ENCODE results near the gene CDC16. TPM values are rescaled to one million over a fixed set of nuclear protein-coding genes. Genes with fewer than 3 reads are reported as not detected.

The CDC16 gene
- total and polyA plus RNA-seq, 3 experiments from 2014 or later: 22.1 to 79.5 (median 74.7) TPM

DNA sequence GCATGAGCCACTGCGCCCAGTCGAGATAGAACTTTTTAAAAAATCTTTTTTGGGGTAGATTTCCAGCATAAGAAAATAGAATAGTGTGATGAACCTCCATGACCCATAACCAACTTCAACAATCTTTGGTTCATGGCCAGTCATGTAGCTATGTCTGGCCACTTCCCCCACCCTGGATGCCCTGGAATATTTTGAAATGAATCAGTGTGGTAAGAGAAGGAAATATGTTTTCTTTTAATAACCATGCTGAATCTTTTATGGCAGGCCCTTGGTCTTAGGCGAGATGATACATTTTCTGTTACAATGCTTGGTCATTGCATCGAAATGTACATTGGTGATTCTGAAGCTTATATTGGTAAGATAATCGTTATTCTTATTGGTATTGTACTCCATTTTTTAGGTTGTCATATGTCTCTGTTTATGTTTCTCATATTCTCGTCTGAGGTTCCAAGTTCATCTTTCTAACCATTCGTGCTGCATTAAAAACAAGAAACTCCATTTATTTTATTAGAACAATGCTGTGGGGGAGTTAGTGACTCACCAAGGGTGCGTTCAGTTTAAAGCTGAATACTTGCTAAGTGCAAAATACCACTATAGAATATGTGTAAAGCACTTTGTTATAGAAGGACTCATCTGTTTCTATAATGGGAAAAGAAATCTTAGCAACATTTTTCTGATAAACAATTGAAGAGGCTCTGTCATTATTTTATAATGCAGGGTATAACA lies 30.4 kb downstream of the CDC16 start:
- Mint-ChIP-seq H3K27me3 (no peaks in the 10 kb centered on the region), H3K9me3 (peaks cover 0 to 4% (median 0%) of the 10 kb centered on the region in 5 donors), H3K27ac (peak overlapping the region in 4 of 8 donors; percentile 3 to 88 (median 56)), H3K4me3 (peak overlapping the region in 3 of 7 donors; percentile 5 to 89 (median 41)), H3K36me3 (peaks cover 22 to 78% (median 36%) of the 10 kb centered on the region in 3 donors), H3K4me1 (peaks cover 76 to 85% (median 79%) of the 10 kb centered on the region in 3 donors)
- H3K4me1 ChIP-seq (ENCODE audit: insufficient read depth, low read length): peaks cover 48% of the 10 kb centered on the region
- no peak overlapping the region for H3K4me3 ChIP-seq (ENCODE audit: low read length)
- ChIA-PET CTCF (no interaction called here), POLR2A (no interaction called here)
- no peak for DNase-seq
- H3K27ac ChIP-seq (ENCODE audit: low read depth, low read length): no peak overlapping the region
- peaks cover 41% of the 10 kb centered on the region for H3K36me3 ChIP-seq (ENCODE audit: insufficient read depth, low read length)
- no peaks in the 10 kb centered on the region for H3K27me3 ChIP-seq (ENCODE audit: insufficient read depth, low read length, poor library complexity, severe bottlenecking)
- no peaks in the 10 kb centered on the region for H3K9me3 ChIP-seq (ENCODE audit: low read length)

DNA sequence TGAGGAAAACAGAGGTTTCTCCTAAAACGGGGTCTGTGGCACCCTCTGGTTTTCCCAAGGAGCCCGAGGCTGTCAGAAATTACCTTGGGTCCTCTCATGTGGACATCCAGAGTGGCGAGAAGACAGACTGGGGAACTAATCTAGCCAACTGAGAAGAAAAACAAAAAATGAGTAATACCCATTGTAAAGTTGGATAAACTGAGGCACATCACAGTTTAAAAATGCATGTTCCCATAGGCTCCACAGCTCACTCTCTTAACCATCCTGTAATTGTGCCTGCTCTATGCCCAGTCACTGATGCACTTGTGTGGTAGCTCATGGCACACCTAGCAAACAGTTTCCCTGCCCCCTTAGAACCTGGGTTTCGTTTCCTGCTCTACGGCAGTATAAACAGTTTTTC lies 31.5 kb downstream of the CDC16 start:
- H3K4me3 Mint-ChIP-seq: peak overlapping the region in 5 of 7 donors; percentile 44 to 89 (median 67)
- POLR2A ChIA-PET: interaction anchor here (0.6 to 0.7 kb wide), 2 partner anchors 13 to 31 kb away, joined by 3 read pairs; no protein-coding TSS in a partner anchor
- no peak for DNase-seq
- no peaks in the 10 kb centered on the region for H3K27me3 Mint-ChIP-seq
- Histone ChIP-seq H3K4me3 (ENCODE audit: low read length) (no peak overlapping the region), H3K36me3 (ENCODE audit: insufficient read depth, low read length) (peaks cover 30% of the 10 kb centered on the region), H3K27me3 (ENCODE audit: insufficient read depth, low read length, poor library complexity, severe bottlenecking) (no peaks in the 10 kb centered on the region), H3K4me1 (ENCODE audit: insufficient read depth, low read length) (peaks cover 44% of the 10 kb centered on the region), H3K27ac (ENCODE audit: low read depth, low read length) (no peak overlapping the region), H3K9me3 (ENCODE audit: low read length) (no peaks in the 10 kb centered on the region)
- peaks cover 0 to 4% (median 0%) of the 10 kb centered on the region in 5 donors for H3K9me3 Mint-ChIP-seq
- peak overlapping the region in 4 of 8 donors; percentile 3 to 43 (median 22) for H3K27ac Mint-ChIP-seq
- CTCF ChIA-PET: no interaction called here
- peaks cover 18 to 75% (median 35%) of the 10 kb centered on the region in 3 donors for H3K36me3 Mint-ChIP-seq
- H3K4me1 Mint-ChIP-seq: peaks cover 66 to 73% (median 71%) of the 10 kb centered on the region in 3 donors

DNA sequence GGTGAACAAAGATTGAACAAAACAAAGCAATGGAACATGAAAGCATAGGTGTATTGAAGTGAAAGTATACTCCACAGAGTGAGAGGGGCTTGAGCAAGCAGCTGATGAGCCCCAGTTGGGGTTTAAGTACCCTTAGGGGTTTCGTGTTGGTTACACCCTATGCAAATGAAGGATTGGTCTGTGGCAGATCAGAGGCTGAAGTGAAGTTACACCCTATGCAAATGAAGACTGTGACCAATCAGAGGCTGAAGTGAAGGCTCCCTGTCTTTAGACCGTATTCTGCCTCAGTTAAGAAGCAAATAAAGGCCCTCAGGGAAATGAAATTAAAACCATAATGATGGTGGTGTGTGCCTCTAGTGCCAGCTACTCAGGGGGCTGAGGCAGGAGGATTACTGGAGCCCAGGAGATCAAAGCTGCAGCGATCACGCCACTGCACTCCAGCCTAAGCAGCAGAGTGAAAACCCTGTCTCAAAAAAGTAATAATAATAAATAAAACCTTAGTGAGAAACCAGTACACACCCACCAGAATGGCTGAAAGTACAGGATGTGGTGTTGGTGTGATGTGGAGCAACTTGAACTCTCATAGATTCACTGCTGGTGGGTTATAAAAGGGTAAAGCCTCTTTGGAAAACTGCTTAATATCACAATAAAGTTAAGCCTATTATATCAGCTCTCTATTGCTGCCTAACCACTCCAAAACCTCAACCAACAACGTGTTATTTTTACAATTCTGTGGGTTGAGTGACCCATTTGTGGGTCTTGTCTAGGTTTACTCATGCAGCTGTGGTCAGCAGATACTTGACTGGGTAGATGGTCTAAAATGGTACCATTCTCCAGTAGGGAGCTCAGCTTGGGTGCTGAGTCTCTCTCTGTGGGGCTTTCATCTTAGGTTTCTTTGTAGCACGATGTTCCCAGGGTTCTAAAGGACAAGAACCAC lies 33.9 kb downstream of the CDC16 start:
- H3K36me3 ChIP-seq (ENCODE audit: insufficient read depth, low read length): peaks cover 26% of the 10 kb centered on the region
- H3K4me1 ChIP-seq (ENCODE audit: insufficient read depth, low read length): peaks cover 23% of the 10 kb centered on the region
- Mint-ChIP-seq H3K36me3 (peaks cover 24 to 73% (median 48%) of the 10 kb centered on the region in 3 donors), H3K4me1 (peaks cover 42 to 49% (median 47%) of the 10 kb centered on the region in 3 donors), H3K27me3 (no peaks in the 10 kb centered on the region), H3K4me3 (peak overlapping the region; percentile 25 to 89 (median 77)), H3K9me3 (peaks cover 0 to 4% (median 0%) of the 10 kb centered on the region in 5 donors), H3K27ac (peak overlapping the region; percentile 28 to 91 (median 70))
- no peaks in the 10 kb centered on the region for H3K9me3 ChIP-seq (ENCODE audit: low read length)
- ChIA-PET POLR2A (interaction anchor here (1.2 kb wide), 1 partner anchor 13 kb away, joined by 3 read pairs; the partner anchor contains the start of gene UPF3A), CTCF (interaction anchor here (0.7 to 1.2 kb wide), 2 partner anchors 9 to 11 kb away, joined by 3 read pairs; no protein-coding TSS in a partner anchor)
- H3K27ac ChIP-seq (ENCODE audit: low read depth, low read length): peak overlapping the region; percentile 41
- DNase-seq: peak in 1 of 5 donors; percentile 60
- peak overlapping the region; percentile 15 for H3K4me3 ChIP-seq (ENCODE audit: low read length)
- H3K27me3 ChIP-seq (ENCODE audit: insufficient read depth, low read length, poor library complexity, severe bottlenecking): no peaks in the 10 kb centered on the region

DNA sequence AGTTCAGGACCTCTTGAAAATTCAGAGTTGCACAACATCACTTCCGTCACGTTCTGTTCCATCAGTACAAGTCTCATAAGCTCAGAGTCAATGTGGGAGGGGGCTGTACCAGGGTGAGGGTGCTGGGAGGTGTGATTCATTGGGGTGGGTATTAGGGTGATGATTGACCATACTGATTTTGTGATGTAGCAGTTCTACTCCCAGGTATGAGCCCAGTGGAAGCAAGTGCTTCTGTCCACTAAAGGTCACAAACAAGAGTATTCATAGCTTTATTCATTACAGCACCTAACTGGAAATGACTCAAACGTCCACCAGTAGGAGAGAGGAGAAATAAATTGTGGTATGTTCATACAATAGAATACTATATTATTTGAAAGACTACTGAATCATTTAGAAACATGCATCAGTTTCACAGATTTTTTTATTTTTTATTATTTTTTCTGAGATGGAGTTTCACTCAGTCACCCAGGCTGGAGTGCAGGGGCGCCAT lies 34.6 kb downstream of the CDC16 start:
- no peaks in the 10 kb centered on the region for H3K9me3 ChIP-seq (ENCODE audit: low read length)
- H3K9me3 Mint-ChIP-seq: peaks cover 0 to 4% (median 0%) of the 10 kb centered on the region in 5 donors
- H3K27me3 Mint-ChIP-seq: no peaks in the 10 kb centered on the region
- peaks cover 38 to 45% (median 45%) of the 10 kb centered on the region in 3 donors for H3K4me1 Mint-ChIP-seq
- CTCF ChIA-PET: interaction anchor here (1.2 kb wide), 1 partner anchor 10 kb away, joined by 3 read pairs; no protein-coding TSS in a partner anchor
- peaks cover 24 to 76% (median 48%) of the 10 kb centered on the region in 3 donors for H3K36me3 Mint-ChIP-seq
- no peak for DNase-seq
- peaks cover 26% of the 10 kb centered on the region for H3K36me3 ChIP-seq (ENCODE audit: insufficient read depth, low read length)
- H3K27ac ChIP-seq (ENCODE audit: low read depth, low read length): peak overlapping the region; percentile 41
- peak overlapping the region in 7 of 8 donors; percentile 13 to 91 (median 32) for H3K27ac Mint-ChIP-seq
- POLR2A ChIA-PET: interaction anchor here (1.2 kb wide), 1 partner anchor 12 kb away, joined by 3 read pairs; the partner anchor contains the start of gene UPF3A
- H3K27me3 ChIP-seq (ENCODE audit: insufficient read depth, low read length, poor library complexity, severe bottlenecking): no peaks in the 10 kb centered on the region
- no peak overlapping the region for H3K4me3 ChIP-seq (ENCODE audit: low read length)
- peaks cover 21% of the 10 kb centered on the region for H3K4me1 ChIP-seq (ENCODE audit: insufficient read depth, low read length)
- peak overlapping the region in 6 of 7 donors; percentile 20 to 81 (median 41) for H3K4me3 Mint-ChIP-seq

DNA sequence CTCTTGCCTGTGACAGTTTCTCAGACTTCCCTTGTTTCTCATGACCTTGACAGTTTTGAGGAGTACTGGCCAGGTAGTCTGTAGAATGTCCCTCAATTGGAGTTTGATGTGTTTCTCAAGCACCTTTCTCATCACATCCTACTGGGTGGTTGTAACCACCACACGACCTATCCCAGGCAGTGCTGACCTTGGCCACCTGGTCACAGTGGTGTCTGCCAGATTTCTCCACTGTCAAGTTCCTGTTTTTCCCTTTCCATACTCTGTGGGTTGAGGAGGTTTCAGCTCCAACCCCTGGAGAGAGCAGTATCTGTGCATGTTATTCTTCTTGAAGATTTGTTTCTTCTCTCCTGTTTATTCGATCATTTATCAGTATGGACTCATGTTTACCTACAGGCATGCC lies 38.3 kb downstream of the CDC16 start:
- no peak overlapping the region for H3K4me3 Mint-ChIP-seq
- ChIA-PET CTCF (no interaction called here), POLR2A (no interaction called here)
- no peak for DNase-seq
- H3K27ac Mint-ChIP-seq: peak overlapping the region in 2 of 8 donors; percentile 39 to 42
- H3K36me3 Mint-ChIP-seq: peaks cover 35 to 69% (median 38%) of the 10 kb centered on the region in 3 donors
- Histone ChIP-seq H3K4me3 (ENCODE audit: low read length) (no peak overlapping the region), H3K36me3 (ENCODE audit: insufficient read depth, low read length) (peaks cover 19% of the 10 kb centered on the region), H3K4me1 (ENCODE audit: insufficient read depth, low read length) (peaks cover 16% of the 10 kb centered on the region), H3K27ac (ENCODE audit: low read depth, low read length) (no peak overlapping the region), H3K27me3 (ENCODE audit: insufficient read depth, low read length, poor library complexity, severe bottlenecking) (no peaks in the 10 kb centered on the region), H3K9me3 (ENCODE audit: low read length) (no peaks in the 10 kb centered on the region)
- H3K9me3 Mint-ChIP-seq: peaks cover 0 to 4% (median 0%) of the 10 kb centered on the region in 5 donors
- H3K27me3 Mint-ChIP-seq: no peaks in the 10 kb centered on the region
- H3K4me1 Mint-ChIP-seq: peaks cover 15 to 27% (median 15%) of the 10 kb centered on the region in 3 donors

DNA sequence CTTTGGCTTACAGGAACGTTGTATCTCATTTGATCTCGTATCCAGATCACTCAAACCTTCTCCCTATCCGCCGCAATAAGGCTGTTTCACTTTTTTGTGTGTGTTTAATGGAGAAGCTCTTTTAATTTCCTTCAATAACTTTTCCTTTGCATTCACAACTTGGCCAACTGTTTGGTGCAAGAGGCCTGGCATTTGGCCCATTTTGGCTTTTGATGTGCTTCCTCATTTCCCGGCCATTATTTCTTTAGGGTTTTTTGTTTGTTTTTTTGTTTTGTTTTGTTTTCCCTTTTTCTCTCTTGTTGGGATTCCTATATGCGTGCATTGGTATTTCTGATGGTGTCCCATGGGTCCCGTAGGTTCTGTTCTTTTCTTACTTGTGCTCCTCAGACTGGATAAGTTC lies 40.6 kb downstream of the CDC16 start:
- peaks cover 20 to 54% (median 30%) of the 10 kb centered on the region in 3 donors for H3K36me3 Mint-ChIP-seq
- H3K36me3 ChIP-seq (ENCODE audit: insufficient read depth, low read length): peaks cover 8% of the 10 kb centered on the region
- H3K4me1 Mint-ChIP-seq: peaks cover 15 to 27% (median 19%) of the 10 kb centered on the region in 3 donors
- ChIA-PET CTCF (no interaction called here), POLR2A (no interaction called here)
- no peaks in the 10 kb centered on the region for H3K9me3 Mint-ChIP-seq
- H3K27ac ChIP-seq (ENCODE audit: low read depth, low read length): no peak overlapping the region
- peak overlapping the region in 2 of 8 donors; percentile 25 to 72 for H3K27ac Mint-ChIP-seq
- H3K27me3 Mint-ChIP-seq: peaks cover 0 to 2% of the 10 kb centered on the region in 2 donors
- H3K9me3 ChIP-seq (ENCODE audit: low read length): no peaks in the 10 kb centered on the region
- H3K4me1 ChIP-seq (ENCODE audit: insufficient read depth, low read length): peaks cover 19% of the 10 kb centered on the region
- H3K4me3 ChIP-seq (ENCODE audit: low read length): no peak overlapping the region
- DNase-seq: no peak
- no peaks in the 10 kb centered on the region for H3K27me3 ChIP-seq (ENCODE audit: insufficient read depth, low read length, poor library complexity, severe bottlenecking)
- H3K4me3 Mint-ChIP-seq: no peak overlapping the region

DNA sequence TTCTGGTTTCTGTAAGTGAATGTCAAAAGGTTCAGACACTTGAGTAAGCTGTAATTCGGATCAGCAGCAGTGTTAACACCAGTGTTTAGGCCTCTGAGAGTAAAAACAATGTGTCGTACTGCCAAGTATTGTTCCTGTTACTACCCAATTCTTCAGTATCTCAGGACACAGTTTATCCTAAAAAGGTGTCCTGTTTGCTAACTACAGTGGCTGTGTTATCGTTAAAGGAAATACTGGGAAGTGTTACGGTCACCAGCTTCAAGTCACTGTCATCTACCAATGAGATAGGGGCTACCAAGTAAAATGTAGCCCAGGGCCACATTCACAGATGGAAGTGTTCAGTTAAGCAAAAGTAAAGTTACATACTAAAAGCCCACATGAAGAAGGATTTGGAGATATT lies 44.4 kb downstream of the CDC16 start:
- no peak for DNase-seq
- Mint-ChIP-seq H3K27me3 (peaks cover 0 to 2% of the 10 kb centered on the region in 2 donors), H3K36me3 (peaks cover 0 to 44% (median 17%) of the 10 kb centered on the region in 3 donors), H3K9me3 (no peaks in the 10 kb centered on the region), H3K4me1 (peaks cover 35 to 47% (median 44%) of the 10 kb centered on the region in 3 donors), H3K4me3 (peak overlapping the region in 3 of 7 donors; percentile 12 to 87 (median 67)), H3K27ac (peak overlapping the region in 7 of 8 donors; percentile 87 to 98 (median 94))
- ChIA-PET CTCF (interaction anchor here (1.0 kb wide), 1 partner anchor 10 kb away, joined by 3 read pairs; no protein-coding TSS in a partner anchor), POLR2A (interaction anchor here (0.6 to 1.0 kb wide), 2 partner anchors 13 to 34 kb away, joined by 3 read pairs; no protein-coding TSS in a partner anchor)
- peaks cover 42% of the 10 kb centered on the region for H3K4me1 ChIP-seq (ENCODE audit: insufficient read depth, low read length)
- H3K27me3 ChIP-seq (ENCODE audit: insufficient read depth, low read length, poor library complexity, severe bottlenecking): no peaks in the 10 kb centered on the region
- no peak overlapping the region for H3K4me3 ChIP-seq (ENCODE audit: low read length)
- H3K27ac ChIP-seq (ENCODE audit: low read depth, low read length): peak overlapping the region; percentile 83
- H3K36me3 ChIP-seq (ENCODE audit: insufficient read depth, low read length): peaks cover 5% of the 10 kb centered on the region
- no peaks in the 10 kb centered on the region for H3K9me3 ChIP-seq (ENCODE audit: low read length)
